CD4-positive, alpha-beta T cell (primary cell): Measurements from ENCODE around the gene ITGAE. TPM values are rescaled to one million over a fixed set of nuclear protein-coding genes. Genes with fewer than 3 reads are reported as not detected.

ENCODE experiments used
- ATAC-seq: fragments of 200-7000 bp; cut with Tn5 transposase; one replicate; pipeline ENCODE4 v1.10.0; 2022; ENCODE audit warnings: mild to moderate bottlenecking; ENCODE audit not compliant: poor library complexity
- CTCF ChIA-PET: fragments of 350-600 bp; sonication (Branson Sonifier 250); formaldehyde crosslinking; loops from one replicate; lab custom pipeline; 2021; ENCODE audit warnings: antibody characterized with exemption, inconsistent platforms; lab: Charles Lee
- POLR2A ChIA-PET: fragments of 350-600 bp; sonication (Branson Sonifier 250); formaldehyde crosslinking; loops from one replicate; lab custom pipeline; 2021; ENCODE audit warnings: antibody characterized with exemption, inconsistent platforms; lab: Charles Lee
- DNase-seq, 14 experiments: peaks; one replicate each; pipeline ENCODE4 v3.0.0-alpha.2; 2013 to 2020; ENCODE audit warnings: mixed read lengths in 2 of 14
- H3K27ac ChIP-seq, 2 donors: one replicate each; pipeline versions ENCODE4 v1.5.1 to v1.7.0; 2013; ENCODE audit warnings: low read length in 2 of 2, low read depth in 1 of 2, mild to moderate bottlenecking in 1 of 2
- H3K27me3 ChIP-seq, 2 experiments: 1 replicate in 1 of 2; 2 replicates in 1 of 2; pipeline versions ENCODE4 v1.6.1 to v1.7.0; 2013; ENCODE audit warnings: low read length in 2 of 2, control low read depth in 1 of 2, mild to moderate bottlenecking in 1 of 2, moderate library complexity in 1 of 2; ENCODE audit not compliant: insufficient read depth in 2 of 2, control insufficient read depth in 1 of 2
- H3K36me3 ChIP-seq: one replicate; pipeline ENCODE4 v1.6.1; 2013; ENCODE audit warnings: low read length, control low read depth; ENCODE audit not compliant: insufficient read depth
- H3K4me1 ChIP-seq: one replicate; pipeline ENCODE4 v1.6.1; 2013; ENCODE audit warnings: low read length, control low read depth; ENCODE audit not compliant: insufficient read depth
- H3K4me3 ChIP-seq: one replicate; pipeline ENCODE4 v1.5.1; 2013; ENCODE audit warnings: mild to moderate bottlenecking, low read length, moderate library complexity
- H3K9me3 ChIP-seq, 2 experiments: 1 replicate in 1 of 2; 2 replicates in 1 of 2; pipeline versions ENCODE4 v1.6.1 to v1.7.0; 2013; ENCODE audit warnings: low read length in 2 of 2, mild to moderate bottlenecking in 2 of 2, control low read depth in 1 of 2, moderate library complexity in 1 of 2; ENCODE audit not compliant: control insufficient read depth in 1 of 2, insufficient read depth in 1 of 2
- H3K27ac Mint-ChIP-seq: one replicate; pipeline ENCODE4 v1.8.0; 2020; ENCODE audit warnings: mixed read lengths
- H3K27me3 Mint-ChIP-seq: one replicate; pipeline ENCODE4 v1.8.0; 2021; ENCODE audit warnings: mixed read lengths
- H3K36me3 Mint-ChIP-seq: one replicate; pipeline ENCODE4 v1.8.0; 2021; ENCODE audit warnings: low read depth, mixed read lengths
- H3K4me1 Mint-ChIP-seq: one replicate; pipeline ENCODE4 v1.8.0; 2021; ENCODE audit warnings: low read depth, mixed read lengths
- H3K4me3 Mint-ChIP-seq: one replicate; pipeline ENCODE4 v1.8.0; 2020; ENCODE audit warnings: mild to moderate bottlenecking, mixed read lengths
- H3K9me3 Mint-ChIP-seq: one replicate; pipeline ENCODE4 v1.8.0; 2020; ENCODE audit warnings: mixed read lengths
- intact Hi-C, 2 experiments: fragments of 100-400 bp; cut with DNase I in 1 of 2; cut with micrococcal nuclease in 1 of 2; formaldehyde crosslinking; loops; one replicate each; pipeline versions ENCODE4 v1.15.1 to v1.9.0; 2023 to 2025; cut with DNase I, micrococcal nuclease
- total RNA-seq, 174 experiments: library from RNA in 2 of 174; stranded (reverse) in 2 of 174; gene quantifications; one replicate each; pipeline ENCODE4 v1.2.3 and lab custom pipeline; 2021 to 2026
- TF ChIP-seq, protein P1 (sequence below): fragments of 200-600 bp; IDR thresholded peaks from one replicate; pipeline ENCODE4 v1.8.0; 2022; ENCODE audit warnings: antibody characterized with exemption, mild to moderate bottlenecking

The ITGAE gene
- total RNA-seq, 2 experiments from 2014 or later, result 15.8 to 18.3 TPM

- Mint-ChIP-seq H3K4me3 (no peak overlapping the region), H3K27me3 (no peaks in the 10 kb centered on the region), H3K36me3 (no peaks in the 10 kb centered on the region), H3K27ac (no peak overlapping the region), H3K4me1 (peaks cover 32% of the 10 kb centered on the region), H3K9me3 (no peaks in the 10 kb centered on the region)
- Histone ChIP-seq H3K4me3 (no peak overlapping the region), H3K9me3 (peaks cover 0 to 4% of the 10 kb centered on the region in 2 experiments), H3K27me3 (no peaks in the 10 kb centered on the region), H3K36me3 (no peaks in the 10 kb centered on the region), H3K4me1 (peaks cover 40% of the 10 kb centered on the region), H3K27ac (no peak overlapping the region)
- CTCF ChIA-PET, result interaction anchor here (2.2 kb wide), 1 partner anchor 24 kb away, joined by 8 read pairs; no protein-coding TSS in a partner anchor
- TF ChIP-seq, protein P1, sequence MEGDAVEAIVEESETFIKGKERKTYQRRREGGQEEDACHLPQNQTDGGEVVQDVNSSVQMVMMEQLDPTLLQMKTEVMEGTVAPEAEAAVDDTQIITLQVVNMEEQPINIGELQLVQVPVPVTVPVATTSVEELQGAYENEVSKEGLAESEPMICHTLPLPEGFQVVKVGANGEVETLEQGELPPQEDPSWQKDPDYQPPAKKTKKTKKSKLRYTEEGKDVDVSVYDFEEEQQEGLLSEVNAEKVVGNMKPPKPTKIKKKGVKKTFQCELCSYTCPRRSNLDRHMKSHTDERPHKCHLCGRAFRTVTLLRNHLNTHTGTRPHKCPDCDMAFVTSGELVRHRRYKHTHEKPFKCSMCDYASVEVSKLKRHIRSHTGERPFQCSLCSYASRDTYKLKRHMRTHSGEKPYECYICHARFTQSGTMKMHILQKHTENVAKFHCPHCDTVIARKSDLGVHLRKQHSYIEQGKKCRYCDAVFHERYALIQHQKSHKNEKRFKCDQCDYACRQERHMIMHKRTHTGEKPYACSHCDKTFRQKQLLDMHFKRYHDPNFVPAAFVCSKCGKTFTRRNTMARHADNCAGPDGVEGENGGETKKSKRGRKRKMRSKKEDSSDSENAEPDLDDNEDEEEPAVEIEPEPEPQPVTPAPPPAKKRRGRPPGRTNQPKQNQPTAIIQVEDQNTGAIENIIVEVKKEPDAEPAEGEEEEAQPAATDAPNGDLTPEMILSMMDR, result no peak
- ATAC-seq (no peak), DNase-seq (no peak)
- intact Hi-C loops, result no loop called here
- POLR2A ChIA-PET, result interaction anchor here (2.1 kb wide), 1 partner anchor 10 kb away, joined by 5 read pairs; no protein-coding TSS in a partner anchor
Observed at GRCh38 chr17:3761036-3761917, 39.7 kb downstream of the ITGAE start.

GRCh38 chr17:3759597-3760216 lies 41.3 kb downstream of the ITGAE start:
- no peak for ATAC-seq
- intact Hi-C loops, result no loop called here

More at GRCh38 chr17:3759597-3760216, 41.3 kb downstream of the ITGAE start:
- Histone ChIP-seq H3K27me3 (no peaks in the 10 kb centered on the region), H3K27ac (no peak overlapping the region), H3K4me1 (peaks cover 37% of the 10 kb centered on the region), H3K4me3 (no peak overlapping the region), H3K9me3 (no peaks in the 10 kb centered on the region), H3K36me3 (no peaks in the 10 kb centered on the region)
- H3K9me3 Mint-ChIP-seq, result no peaks in the 10 kb centered on the region
- TF ChIP-seq, protein P1, result no peak
- H3K4me3 Mint-ChIP-seq, result no peak overlapping the region
- peaks cover 29% of the 10 kb centered on the region for H3K4me1 Mint-ChIP-seq
- DNase-seq, result no peak
- no peaks in the 10 kb centered on the region for H3K36me3 Mint-ChIP-seq
- H3K27ac Mint-ChIP-seq, result no peak overlapping the region
- H3K27me3 Mint-ChIP-seq, result no peaks in the 10 kb centered on the region
- POLR2A ChIA-PET, result interaction anchor here (2.1 kb wide), 1 partner anchor 9 kb away, joined by 5 read pairs; no protein-coding TSS in a partner anchor
- CTCF ChIA-PET, result interaction anchor here (2.2 kb wide), 1 partner anchor 22 kb away, joined by 8 read pairs; no protein-coding TSS in a partner anchor
